ENCODE data around the gene TRIM28. TPM values are rescaled to one million over a fixed set of nuclear protein-coding genes. Genes with fewer than 3 reads are reported as not detected.

TRIM28 gene
- total and polyA plus RNA-seq, 4 donors: 47.1 to 157 (median 84.2) TPM

DNA sequence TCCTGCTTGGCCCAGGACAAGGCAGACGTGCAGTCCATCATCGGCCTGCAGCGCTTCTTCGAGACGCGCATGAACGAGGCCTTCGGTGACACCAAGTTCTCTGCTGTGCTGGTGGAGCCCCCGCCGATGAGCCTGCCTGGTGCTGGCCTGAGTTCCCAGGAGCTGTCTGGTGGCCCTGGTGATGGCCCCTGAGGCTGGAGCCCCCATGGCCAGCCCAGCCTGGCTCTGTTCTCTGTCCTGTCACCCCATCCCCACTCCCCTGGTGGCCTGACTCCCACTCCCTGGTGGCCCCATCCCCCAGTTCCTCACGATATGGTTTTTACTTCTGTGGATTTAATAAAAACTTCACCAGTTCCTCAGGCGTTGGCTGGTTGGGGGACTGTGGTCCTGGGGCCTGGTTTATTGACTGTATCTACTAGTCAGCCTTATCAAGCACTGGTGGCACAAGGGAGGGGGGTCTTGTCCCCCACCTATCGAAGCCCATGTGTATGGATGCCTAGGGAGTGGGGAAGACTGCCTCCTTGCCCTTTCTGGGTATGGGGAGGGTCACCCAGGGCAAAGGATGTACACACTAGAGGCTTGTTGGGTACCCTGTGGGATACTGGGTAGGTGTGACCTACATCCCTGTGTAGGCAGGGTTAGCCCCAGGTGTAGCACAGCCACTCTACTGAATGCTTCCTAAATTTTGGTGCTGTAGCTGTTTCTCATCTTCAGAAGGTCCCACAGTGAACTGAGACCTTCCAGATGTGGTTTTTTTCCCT is 6.7 kb downstream of the TRIM28 start:
- Histone ChIP-seq H3K9me3 (ENCODE audit: control insufficient read depth in 4 of 4, low read length in 3 of 4) (no peaks in the 10 kb centered on the region), H3K27ac (ENCODE audit: low read depth in 1 of 2, low read length in 2 of 2) (no peak overlapping the region), H3K27me3 (ENCODE audit: control insufficient read depth in 4 of 4, insufficient read depth in 4 of 4, low read length in 3 of 4) (no peaks in the 10 kb centered on the region), H3K4me1 (ENCODE audit: control insufficient read depth in 4 of 4, insufficient read depth in 4 of 4, low read length in 3 of 4) (peaks cover 18 to 35% (median 26%) of the 10 kb centered on the region in 4 donors), H3K9ac (ENCODE audit: low read depth in 1 of 2, low read length in 2 of 2) (no peak overlapping the region), H3K4me3 (ENCODE audit: low read depth in 1 of 3, low read length in 3 of 3) (no peak overlapping the region), H3K36me3 (ENCODE audit: control insufficient read depth in 4 of 4, insufficient read depth in 3 of 4, low read depth in 1 of 4, low read length in 3 of 4) (peaks cover 27 to 57% (median 51%) of the 10 kb centered on the region in 4 donors)
- TF ChIP-seq TAF1 (conservative IDR thresholded peaks at IDR 0.05) (no peak), HNF4A (conservative IDR thresholded peaks at IDR 0.05) (no peak), FOXA2 (IDR thresholded peaks at IDR 0.05) (no peak), HNF4G (IDR thresholded peaks at IDR 0.05) (no peak), FOXA1 (IDR thresholded peaks at IDR 0.05) (no peak), RAD21 (IDR thresholded peaks at IDR 0.05) (no peak)
- TF ChIP-seq, protein P1, sequence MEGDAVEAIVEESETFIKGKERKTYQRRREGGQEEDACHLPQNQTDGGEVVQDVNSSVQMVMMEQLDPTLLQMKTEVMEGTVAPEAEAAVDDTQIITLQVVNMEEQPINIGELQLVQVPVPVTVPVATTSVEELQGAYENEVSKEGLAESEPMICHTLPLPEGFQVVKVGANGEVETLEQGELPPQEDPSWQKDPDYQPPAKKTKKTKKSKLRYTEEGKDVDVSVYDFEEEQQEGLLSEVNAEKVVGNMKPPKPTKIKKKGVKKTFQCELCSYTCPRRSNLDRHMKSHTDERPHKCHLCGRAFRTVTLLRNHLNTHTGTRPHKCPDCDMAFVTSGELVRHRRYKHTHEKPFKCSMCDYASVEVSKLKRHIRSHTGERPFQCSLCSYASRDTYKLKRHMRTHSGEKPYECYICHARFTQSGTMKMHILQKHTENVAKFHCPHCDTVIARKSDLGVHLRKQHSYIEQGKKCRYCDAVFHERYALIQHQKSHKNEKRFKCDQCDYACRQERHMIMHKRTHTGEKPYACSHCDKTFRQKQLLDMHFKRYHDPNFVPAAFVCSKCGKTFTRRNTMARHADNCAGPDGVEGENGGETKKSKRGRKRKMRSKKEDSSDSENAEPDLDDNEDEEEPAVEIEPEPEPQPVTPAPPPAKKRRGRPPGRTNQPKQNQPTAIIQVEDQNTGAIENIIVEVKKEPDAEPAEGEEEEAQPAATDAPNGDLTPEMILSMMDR (IDR thresholded peaks at IDR 0.05; ENCODE audit: low read depth, low read length, missing input control): no peak
- TF ChIP-seq, protein P2, sequence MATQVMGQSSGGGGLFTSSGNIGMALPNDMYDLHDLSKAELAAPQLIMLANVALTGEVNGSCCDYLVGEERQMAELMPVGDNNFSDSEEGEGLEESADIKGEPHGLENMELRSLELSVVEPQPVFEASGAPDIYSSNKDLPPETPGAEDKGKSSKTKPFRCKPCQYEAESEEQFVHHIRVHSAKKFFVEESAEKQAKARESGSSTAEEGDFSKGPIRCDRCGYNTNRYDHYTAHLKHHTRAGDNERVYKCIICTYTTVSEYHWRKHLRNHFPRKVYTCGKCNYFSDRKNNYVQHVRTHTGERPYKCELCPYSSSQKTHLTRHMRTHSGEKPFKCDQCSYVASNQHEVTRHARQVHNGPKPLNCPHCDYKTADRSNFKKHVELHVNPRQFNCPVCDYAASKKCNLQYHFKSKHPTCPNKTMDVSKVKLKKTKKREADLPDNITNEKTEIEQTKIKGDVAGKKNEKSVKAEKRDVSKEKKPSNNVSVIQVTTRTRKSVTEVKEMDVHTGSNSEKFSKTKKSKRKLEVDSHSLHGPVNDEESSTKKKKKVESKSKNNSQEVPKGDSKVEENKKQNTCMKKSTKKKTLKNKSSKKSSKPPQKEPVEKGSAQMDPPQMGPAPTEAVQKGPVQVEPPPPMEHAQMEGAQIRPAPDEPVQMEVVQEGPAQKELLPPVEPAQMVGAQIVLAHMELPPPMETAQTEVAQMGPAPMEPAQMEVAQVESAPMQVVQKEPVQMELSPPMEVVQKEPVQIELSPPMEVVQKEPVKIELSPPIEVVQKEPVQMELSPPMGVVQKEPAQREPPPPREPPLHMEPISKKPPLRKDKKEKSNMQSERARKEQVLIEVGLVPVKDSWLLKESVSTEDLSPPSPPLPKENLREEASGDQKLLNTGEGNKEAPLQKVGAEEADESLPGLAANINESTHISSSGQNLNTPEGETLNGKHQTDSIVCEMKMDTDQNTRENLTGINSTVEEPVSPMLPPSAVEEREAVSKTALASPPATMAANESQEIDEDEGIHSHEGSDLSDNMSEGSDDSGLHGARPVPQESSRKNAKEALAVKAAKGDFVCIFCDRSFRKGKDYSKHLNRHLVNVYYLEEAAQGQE (IDR thresholded peaks at IDR 0.05): no peak
- TF ChIP-seq, protein P3, sequence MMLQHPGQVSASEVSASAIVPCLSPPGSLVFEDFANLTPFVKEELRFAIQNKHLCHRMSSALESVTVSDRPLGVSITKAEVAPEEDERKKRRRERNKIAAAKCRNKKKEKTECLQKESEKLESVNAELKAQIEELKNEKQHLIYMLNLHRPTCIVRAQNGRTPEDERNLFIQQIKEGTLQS (IDR thresholded peaks at IDR 0.05): no peak
- no peak for DNase-seq (ENCODE audit: low spot score)
- 95% methylated on average over 13 of the region's 13 CpGs for WGBS

DNA sequence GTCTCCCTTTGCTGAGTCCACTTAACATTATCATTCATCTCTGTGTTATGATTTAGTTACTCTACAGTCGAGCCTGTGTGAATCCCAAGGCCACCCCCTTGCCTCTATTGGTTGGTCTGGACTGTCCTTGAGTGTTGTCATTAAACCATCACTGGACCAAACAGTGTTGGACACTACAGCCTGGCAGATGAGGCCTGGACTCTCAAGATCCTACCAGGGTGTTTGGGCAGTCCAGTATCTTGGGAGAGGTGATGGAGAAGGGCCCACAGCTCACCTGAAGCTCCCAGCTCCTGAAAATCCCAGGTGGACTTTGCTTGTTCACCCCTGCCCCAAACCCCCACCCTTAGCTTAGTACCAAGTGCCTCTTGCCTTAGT is 7.2 kb downstream of the TRIM28 start:
- WGBS: 69% methylated on average over 1 of the region's 1 CpG
- Histone ChIP-seq H3K4me3 (ENCODE audit: low read depth in 1 of 3, low read length in 3 of 3) (no peak overlapping the region), H3K9ac (ENCODE audit: low read depth in 1 of 2, low read length in 2 of 2) (no peak overlapping the region), H3K27ac (ENCODE audit: low read depth in 1 of 2, low read length in 2 of 2) (no peak overlapping the region), H3K36me3 (ENCODE audit: control insufficient read depth in 4 of 4, insufficient read depth in 3 of 4, low read depth in 1 of 4, low read length in 3 of 4) (peaks cover 29 to 59% (median 52%) of the 10 kb centered on the region in 4 donors), H3K27me3 (ENCODE audit: control insufficient read depth in 4 of 4, insufficient read depth in 4 of 4, low read length in 3 of 4) (no peaks in the 10 kb centered on the region), H3K4me1 (ENCODE audit: control insufficient read depth in 4 of 4, insufficient read depth in 4 of 4, low read length in 3 of 4) (peaks cover 14 to 32% (median 25%) of the 10 kb centered on the region in 4 donors), H3K9me3 (ENCODE audit: control insufficient read depth in 4 of 4, low read length in 3 of 4) (no peaks in the 10 kb centered on the region)
- no peak for DNase-seq (ENCODE audit: low spot score)
- TF ChIP-seq GABPA (IDR thresholded peaks at IDR 0.05 in 1 of 2, conservative IDR thresholded peaks at IDR 0.05 in 1 of 2): no peak
- TF ChIP-seq HNF4A (conservative IDR thresholded peaks at IDR 0.05): no peak
- TF ChIP-seq, protein P2 (IDR thresholded peaks at IDR 0.05): no peak
- no peak for TF ChIP-seq EGR1 (IDR thresholded peaks at IDR 0.05; ENCODE audit: low read depth in 2 of 2)
- TF ChIP-seq, protein P1 (IDR thresholded peaks at IDR 0.05; ENCODE audit: low read depth, low read length, missing input control): no peak
- TF ChIP-seq, protein P4, sequence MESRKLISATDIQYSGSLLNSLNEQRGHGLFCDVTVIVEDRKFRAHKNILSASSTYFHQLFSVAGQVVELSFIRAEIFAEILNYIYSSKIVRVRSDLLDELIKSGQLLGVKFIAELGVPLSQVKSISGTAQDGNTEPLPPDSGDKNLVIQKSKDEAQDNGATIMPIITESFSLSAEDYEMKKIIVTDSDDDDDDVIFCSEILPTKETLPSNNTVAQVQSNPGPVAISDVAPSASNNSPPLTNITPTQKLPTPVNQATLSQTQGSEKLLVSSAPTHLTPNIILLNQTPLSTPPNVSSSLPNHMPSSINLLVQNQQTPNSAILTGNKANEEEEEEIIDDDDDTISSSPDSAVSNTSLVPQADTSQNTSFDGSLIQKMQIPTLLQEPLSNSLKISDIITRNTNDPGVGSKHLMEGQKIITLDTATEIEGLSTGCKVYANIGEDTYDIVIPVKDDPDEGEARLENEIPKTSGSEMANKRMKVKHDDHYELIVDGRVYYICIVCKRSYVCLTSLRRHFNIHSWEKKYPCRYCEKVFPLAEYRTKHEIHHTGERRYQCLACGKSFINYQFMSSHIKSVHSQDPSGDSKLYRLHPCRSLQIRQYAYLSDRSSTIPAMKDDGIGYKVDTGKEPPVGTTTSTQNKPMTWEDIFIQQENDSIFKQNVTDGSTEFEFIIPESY (IDR thresholded peaks at IDR 0.05): no peak
- TF ChIP-seq FOXA2 (IDR thresholded peaks at IDR 0.05): no peak
- TF ChIP-seq YY1 (IDR thresholded peaks at IDR 0.05): no peak
- no peak for TF ChIP-seq JUND (IDR thresholded peaks at IDR 0.05)
- no peak for TF ChIP-seq NR2F2 (IDR thresholded peaks at IDR 0.05)
- TF ChIP-seq SP1 (IDR thresholded peaks at IDR 0.05): no peak
- TF ChIP-seq RAD21 (IDR thresholded peaks at IDR 0.05): no peak
- TF ChIP-seq, protein P5, sequence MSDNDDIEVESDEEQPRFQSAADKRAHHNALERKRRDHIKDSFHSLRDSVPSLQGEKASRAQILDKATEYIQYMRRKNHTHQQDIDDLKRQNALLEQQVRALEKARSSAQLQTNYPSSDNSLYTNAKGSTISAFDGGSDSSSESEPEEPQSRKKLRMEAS (IDR thresholded peaks at IDR 0.05): no peak
- no peak for TF ChIP-seq TAF1 (conservative IDR thresholded peaks at IDR 0.05)
- no peak for TF ChIP-seq FOXA1 (IDR thresholded peaks at IDR 0.05)
